Activated CD4-positive, alpha-beta T cell treated with anti-CD3 and anti-CD28 coated beads, Interleukin-2, amount 50 U/mL, for 24 hours (primary cell): ENCODE data around the gene GEMIN8.

Experiments
- DNase-seq, 2 donors: peaks; one replicate each; pipeline ENCODE4 v3.0.0-alpha.2; 2020; ENCODE audit warnings: low read depth in 1 of 2, low spot score in 1 of 2

The GEMIN8 gene

GRCh38 chrX:14029425-14030173 lies at the start of gene GEMIN8:
Gene GEMIN8, minus strand, starts transcription at chrX:14029892. Its CDS starts 8,414 bp downstream, at chrX:14021478.
- peak; percentile 65 to 71 for DNase-seq

- no peak for DNase-seq
These were observed 46.9 kb upstream of the GEMIN8 start for GRCh38 chrX:14076639-14077038.

GRCh38 chrX:14073556-14073955 lies 43.9 kb upstream of the GEMIN8 start:
- DNase-seq, result no peak

- no peak for DNase-seq
These were observed 43.4 kb upstream of the GEMIN8 start for GRCh38 chrX:14073071-14073470.

- DNase-seq, result no peak
These were observed 36.1 kb upstream of the GEMIN8 start for GRCh38 chrX:14065800-14066199.

GRCh38 chrX:14064626-14065432 lies 35.1 kb upstream of the GEMIN8 start:
- DNase-seq, result no peak

- DNase-seq, result no peak
These were observed 32.8 kb upstream of the GEMIN8 start for GRCh38 chrX:14062524-14062923.

GRCh38 chrX:14056206-14056605 lies 26.5 kb upstream of the GEMIN8 start:
- DNase-seq, result no peak

GRCh38 chrX:14051416-14051815 lies 21.7 kb upstream of the GEMIN8 start:
- DNase-seq, result no peak

GRCh38 chrX:14050709-14051108 lies 21.0 kb upstream of the GEMIN8 start:
- DNase-seq, result no peak

- DNase-seq, result no peak
These were observed 13.5 kb upstream of the GEMIN8 start for GRCh38 chrX:14043209-14043608.

GRCh38 chrX:14039344-14039743 lies 9.7 kb upstream of the GEMIN8 start:
- peak; percentile 6 to 45 for DNase-seq

- DNase-seq, result no peak
These were observed 8.8 kb upstream of the GEMIN8 start for GRCh38 chrX:14038375-14039085.

GRCh38 chrX:14032406-14032805 lies 2.7 kb upstream of the GEMIN8 start:
- peak; percentile 9 to 33 for DNase-seq

- DNase-seq, result no peak
These were observed 460 bp upstream of the GEMIN8 start for GRCh38 chrX:14030174-14030530.

GRCh38 chrX:14029039-14029424 lies 660 bp downstream of the GEMIN8 start:
- DNase-seq, result no peak

- peak in 1 of 2 donors; percentile 7 for DNase-seq
These were observed 1.2 kb downstream of the GEMIN8 start for GRCh38 chrX:14028473-14028872.

- DNase-seq, result no peak
These were observed 2.1 kb downstream of the GEMIN8 start for GRCh38 chrX:14027511-14028019.

- no peak for DNase-seq
These were observed 2.7 kb downstream of the GEMIN8 start for GRCh38 chrX:14027036-14027435.

- DNase-seq, result no peak
These were observed 3.6 kb downstream of the GEMIN8 start for GRCh38 chrX:14026121-14026520.

GRCh38 chrX:14022019-14022418 lies 7.7 kb downstream of the GEMIN8 start:
- DNase-seq, result no peak

- DNase-seq, result no peak
These were observed 12.3 kb downstream of the GEMIN8 start for GRCh38 chrX:14017399-14017798.
